HG03520 (cell line): ENCODE results near the gene SH3PXD2A.

Experiments
- ATAC-seq: cut with Tn5 transposase; IDR thresholded peaks from one replicate; pipeline ENCODE4 v1.9.1; 2021; ENCODE audit warnings: mild to moderate bottlenecking, moderate library complexity; ENCODE audit not compliant: unreplicated experiment

SH3PXD2A gene

DNA sequence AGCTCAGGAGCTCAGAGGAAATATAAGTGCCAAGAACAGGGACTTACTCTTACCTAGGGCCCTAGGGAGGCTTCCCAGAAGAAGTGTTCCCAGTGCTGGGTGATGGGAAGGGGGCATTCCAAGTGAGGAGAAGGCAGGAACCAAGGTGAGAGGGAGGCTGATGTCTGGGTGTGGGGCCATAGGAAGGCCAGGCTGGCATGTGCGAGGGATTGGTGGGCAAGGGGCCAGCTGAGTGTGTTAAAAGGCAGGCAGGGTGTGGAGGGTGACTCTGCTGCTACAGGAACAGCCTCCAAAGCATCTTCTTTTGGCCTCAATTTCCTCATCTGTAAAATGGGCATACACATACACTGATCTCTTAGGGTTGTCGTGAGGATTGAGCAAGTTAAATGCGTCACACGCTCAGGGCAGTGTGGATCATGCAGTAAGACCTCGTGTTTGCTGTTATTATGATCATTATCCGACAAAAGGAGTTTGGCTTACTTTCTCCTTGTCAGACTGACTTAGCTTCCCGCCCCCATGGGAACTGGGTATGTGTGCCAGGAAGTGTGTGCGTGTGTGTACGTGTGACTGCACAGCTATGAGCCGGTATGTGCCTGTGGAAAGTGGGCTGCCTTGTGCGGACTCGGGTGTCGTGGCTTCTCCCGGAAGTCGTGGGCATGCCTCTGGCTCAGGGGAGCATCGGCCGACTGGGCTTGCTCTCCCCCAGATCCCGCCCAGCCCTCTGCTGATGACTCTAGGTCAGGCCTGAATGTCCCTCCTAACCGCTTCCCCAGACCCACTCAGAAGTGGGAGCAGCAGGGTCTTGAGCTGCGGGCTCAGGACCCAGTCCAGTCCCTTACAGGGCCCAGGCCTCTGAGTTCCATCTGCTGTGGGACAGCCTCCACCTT lies 302.3 kb downstream of the SH3PXD2A start:
- ATAC-seq: no peak

DNA sequence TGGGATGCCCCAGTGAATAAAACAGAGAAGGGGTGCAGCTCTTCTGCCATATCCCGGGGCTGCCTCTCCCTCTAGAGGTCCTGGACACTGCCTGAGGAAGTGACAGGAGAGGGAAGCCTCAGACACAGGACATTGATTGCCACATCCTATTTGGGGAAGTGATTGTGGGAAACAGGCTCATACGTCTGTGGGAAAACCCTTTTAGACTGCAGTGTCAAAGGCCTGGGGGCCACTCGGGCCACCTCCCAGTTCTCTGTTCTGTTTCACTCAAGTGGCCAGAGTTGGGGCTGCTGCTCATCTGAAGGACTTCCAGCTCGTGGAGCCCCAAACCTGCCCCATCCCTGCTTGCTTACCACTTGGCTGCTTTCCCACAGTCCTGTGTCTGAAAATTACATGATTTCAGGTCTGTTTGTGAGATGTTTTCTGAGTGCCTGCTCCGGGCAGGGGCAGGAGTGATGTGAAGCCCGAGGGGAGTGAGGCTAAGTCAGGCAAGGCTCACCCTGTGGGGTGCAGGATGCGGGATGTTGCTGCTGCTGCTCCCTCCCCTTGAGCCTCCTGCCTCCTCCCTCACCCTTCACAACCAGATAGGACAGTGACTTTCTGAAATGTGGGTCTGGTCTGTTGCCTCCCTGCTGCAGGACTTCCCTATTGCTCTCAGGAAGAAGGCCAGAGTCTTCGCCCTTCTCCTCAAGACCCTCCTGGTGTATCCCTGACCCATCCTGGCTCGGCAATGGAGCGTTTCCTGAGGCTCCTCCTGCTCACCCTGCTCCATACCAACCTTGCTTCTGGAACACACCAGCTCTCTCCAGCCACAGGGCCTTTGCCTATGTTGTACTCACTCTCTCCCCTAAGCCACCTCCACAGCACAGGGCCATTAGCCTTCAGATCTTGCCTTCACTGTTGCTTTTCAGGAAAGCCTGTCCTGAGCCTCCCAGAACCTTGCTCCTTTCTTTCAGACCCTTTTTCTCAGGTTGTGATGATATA lies 303.5 kb downstream of the SH3PXD2A start:
- no peak for ATAC-seq

DNA sequence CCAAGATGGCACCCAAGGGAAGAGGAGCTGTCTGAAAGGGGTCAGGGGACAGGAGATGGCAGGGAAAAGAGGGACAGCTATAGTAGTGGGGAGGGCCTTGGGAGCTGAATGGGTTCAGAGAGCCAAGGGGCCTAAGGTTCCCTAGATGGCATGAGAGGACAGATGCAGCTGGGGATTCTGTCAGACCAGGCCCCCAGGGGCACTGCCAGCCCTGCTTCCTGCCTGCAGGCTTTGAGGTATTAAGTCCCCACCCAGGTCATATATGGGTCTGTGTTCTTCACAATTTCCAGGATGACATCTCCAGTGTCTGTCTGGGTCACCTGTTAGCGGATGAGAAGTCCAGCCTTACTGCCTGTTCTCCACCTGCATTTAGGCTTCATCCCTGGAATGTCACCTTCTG lies 305.1 kb downstream of the SH3PXD2A start:
- no peak for ATAC-seq

DNA sequence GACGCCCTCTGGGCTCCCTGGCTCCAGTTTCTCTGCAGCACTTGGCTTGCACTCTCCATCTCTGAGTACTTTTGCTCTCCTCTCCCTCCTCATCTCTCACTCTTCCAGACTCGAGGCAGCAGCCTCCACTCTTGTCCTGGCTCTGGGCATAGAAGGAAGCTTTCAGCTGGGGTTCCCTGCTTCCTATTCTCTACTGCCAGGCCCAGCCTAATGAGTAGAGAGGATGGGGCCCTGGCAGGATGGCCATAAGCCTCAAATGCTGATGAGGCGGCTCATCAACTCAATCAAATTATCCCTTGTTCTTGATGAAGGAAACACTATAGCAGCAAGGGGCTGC lies 306.1 kb downstream of the SH3PXD2A start:
- ATAC-seq: no peak

DNA sequence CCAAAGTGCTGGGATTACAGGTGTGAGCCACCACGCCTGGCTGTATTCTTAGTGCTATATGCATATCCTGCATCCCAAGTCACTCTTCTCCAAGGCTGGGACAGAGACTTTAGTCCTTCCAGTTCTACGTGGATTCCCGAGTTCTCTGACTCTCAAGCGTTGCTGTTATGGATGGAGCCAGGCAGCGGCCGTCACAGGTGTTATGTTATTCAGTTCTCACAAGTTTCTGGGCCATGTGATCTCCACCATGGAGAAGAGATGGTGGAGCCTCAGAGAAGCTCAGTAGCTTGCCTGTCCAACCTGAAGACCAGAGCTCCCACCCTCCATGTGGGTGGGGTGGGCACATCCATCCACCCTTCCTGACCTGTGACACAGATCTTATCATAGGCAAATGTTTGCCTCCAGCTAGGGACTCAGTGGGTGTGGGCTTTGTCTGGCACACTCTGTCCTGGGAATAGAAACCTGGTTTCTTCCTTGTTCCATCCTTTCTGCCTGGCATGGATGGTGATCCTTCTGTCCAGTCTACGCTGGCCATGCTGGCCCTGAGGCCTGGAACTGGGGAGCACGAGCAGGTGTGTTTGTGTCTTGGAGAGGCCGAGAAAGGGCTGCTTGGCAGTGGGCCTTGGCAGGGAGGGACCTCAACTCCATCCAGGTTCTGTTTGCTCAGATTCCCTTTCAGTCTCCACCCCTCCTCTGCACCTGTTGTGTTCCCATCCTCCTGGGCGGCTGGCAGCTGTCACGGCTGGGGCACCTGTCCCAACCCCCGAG lies 306.6 kb downstream of the SH3PXD2A start:
- ATAC-seq: no peak

DNA sequence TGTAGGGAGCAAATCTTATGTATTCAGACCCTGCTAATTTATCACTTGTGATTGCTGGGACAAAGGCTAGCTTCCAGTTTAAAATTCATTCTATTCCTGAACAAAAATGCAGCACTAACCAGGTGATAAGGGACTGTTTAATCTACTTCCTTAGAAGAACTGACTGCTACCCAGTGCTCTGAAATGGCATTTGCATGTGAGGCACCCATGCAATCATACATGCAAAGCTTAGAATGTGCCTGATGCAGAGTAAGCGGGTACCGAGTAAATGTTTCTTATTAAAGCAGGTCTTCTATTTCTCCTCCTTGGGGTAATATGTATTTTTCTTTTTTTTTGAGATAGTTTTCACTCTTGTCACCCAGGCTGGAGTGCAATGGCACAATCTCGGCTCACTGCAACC lies 307.4 kb downstream of the SH3PXD2A start:
- no peak for ATAC-seq

DNA sequence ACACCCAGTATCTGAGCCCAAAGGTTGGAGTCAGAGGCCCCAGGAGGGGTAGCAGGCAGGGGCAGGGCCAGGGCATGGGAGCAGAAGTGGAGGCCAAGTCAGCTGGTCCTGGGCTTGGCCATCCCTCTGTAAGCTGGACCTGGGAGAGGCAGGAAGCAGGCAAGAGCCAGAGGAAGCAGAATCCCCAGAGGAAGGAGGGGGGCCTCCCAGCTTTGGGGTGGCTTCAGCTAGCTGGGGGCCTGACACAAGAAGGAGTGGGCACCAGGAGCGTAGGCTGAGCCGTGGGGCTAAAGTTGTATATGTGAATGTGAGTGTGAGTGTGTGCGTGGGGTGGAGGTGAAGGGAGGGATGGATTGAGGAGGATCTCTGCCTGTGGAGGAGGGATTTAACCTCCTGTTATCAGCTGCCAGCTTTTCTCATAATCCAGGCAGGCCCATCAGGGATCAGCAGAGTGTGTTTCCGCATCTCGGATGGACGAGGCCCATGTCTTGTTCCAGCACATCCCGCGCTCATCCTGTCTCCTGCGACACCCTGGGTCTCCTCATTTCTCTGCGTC lies 307.9 kb downstream of the SH3PXD2A start:
- no peak for ATAC-seq

DNA sequence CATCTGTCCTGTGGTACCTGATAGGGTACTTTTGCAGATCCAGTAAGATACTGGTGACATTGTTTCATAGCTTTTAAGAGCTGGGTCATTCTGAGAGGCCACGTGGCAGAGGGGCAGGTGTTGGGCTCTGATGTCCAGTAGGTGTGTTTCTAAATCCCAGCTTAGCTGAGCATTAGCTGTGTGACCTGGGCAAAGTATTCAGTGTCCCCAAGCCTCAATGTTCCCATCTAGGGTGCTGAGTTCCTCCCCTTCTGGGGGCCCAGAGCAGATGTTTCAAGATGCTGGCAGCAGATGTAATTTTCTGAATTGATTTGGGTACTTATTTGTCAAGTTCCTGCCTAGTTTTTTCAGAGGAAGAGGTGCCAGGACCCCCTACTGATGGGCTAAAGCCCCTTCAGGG lies 309.0 kb downstream of the SH3PXD2A start:
- no peak for ATAC-seq

DNA sequence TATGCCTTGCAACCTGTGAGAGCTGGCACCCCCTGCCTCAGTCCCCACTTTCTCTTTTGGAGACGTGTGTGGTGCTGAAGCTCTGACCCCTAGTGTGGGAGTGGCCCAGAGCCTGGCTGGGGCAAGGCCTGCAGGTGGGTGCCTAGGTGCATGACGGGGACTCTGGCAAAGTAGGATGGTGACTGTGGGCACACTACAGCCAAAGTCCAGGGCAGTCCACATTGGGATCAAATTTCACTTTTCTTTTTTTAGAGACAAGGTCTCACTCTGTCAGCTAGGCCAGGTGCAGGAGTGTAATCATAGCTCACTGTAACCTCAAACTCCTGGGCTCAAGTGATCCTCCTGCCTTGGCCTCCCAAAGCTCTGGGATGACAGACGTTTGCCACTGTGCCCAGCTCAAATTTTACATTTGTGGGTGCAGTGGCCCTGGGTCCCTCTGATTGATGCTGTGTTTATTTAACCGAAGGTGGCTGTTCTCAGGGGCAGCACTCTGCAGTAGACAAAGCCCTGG lies 309.6 kb downstream of the SH3PXD2A start:
- no peak for ATAC-seq

DNA sequence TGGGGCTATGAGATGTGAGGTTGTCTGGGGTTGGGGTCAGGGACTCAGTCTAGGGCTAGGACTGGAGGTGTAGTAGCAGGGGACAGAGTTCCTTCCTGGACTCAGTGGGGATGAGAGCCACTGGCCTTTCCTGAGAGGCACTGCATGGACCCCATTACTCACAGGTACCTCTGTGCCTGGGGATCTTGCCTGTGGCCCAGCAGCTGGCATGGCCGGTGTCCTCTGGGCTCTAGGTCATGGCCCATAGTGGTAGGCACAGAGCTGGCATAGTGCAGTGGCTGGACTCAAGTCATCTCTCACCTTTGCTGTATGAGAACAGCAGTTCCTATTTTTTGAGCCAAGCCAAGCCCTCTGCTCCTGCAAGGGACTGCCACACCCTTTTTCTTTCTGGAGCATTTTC lies 310.0 kb downstream of the SH3PXD2A start:
- no peak for ATAC-seq

DNA sequence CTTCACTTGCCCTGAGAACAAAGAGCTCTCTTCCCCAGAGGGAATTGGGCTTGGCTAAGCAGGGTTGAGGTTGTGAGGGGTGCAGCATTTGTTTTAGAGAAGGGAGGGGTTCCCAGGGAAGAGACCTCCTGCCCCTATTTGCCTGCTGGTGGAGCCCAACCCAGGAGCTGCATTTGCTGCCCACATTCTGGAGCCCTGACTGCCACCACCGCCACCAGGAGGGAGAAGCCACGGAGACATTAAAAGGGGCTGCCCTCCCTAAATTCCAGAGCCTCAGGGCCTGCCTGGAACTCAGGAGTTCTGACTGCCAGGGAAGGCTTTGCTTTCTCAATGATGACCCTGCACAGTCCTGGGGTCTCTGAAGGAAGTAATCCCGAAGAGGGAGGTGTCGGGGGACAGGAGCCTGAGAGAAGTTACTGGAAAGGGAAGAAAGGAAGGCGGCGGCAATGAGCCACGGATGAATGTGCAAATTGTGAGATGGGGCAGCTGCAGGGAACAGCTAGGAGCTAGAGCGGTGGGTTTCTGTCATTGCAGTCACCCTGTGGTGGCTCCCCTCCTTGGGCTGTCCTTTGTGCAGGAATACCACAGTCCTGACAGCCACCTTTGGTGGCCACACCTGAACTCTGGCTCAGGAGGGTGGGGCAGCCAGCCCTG lies 310.6 kb downstream of the SH3PXD2A start:
- no peak for ATAC-seq
